OCI-LY1 (cell line): ENCODE measurements around the gene C15orf61.

Source experiments
- H2AFZ ChIP-seq: fragments of 200-600 bp; sonication (generic), shearing (Covaris generic); 2 replicates; pipeline ENCODE4 v1.6.0; 2014; ENCODE audit warnings: antibody characterized with exemption, mild to moderate bottlenecking, low read length
- H3F3A ChIP-seq: fragments of 200-600 bp; sonication (generic), shearing (Covaris generic); 2 replicates; pipeline ENCODE4 v1.6.0; 2014; ENCODE audit warnings: mild to moderate bottlenecking, antibody characterized with exemption, low read length, moderate library complexity; ENCODE audit not compliant: insufficient read depth
- H3K27ac ChIP-seq: fragments of 200-600 bp; sonication (generic); 2 replicates; pipeline ENCODE4 v1.5.1; 2014; ENCODE audit warnings: low read length, mixed run types, mild to moderate bottlenecking, low read depth; ENCODE audit not compliant: poor library complexity, severe bottlenecking
- H3K27me3 ChIP-seq: fragments of 200-600 bp; sonication (generic); 2 replicates; pipeline ENCODE4 v1.6.0; 2014; ENCODE audit warnings: antibody characterized with exemption, mild to moderate bottlenecking, low read length, moderate library complexity; ENCODE audit not compliant: insufficient read depth
- H3K36me3 ChIP-seq: fragments of 200-600 bp; sonication (generic); 2 replicates; pipeline ENCODE4 v1.6.1; 2014; ENCODE audit warnings: mild to moderate bottlenecking, antibody characterized with exemption, low read length, moderate library complexity, mixed read lengths; ENCODE audit not compliant: insufficient read depth
- H3K4me1 ChIP-seq: fragments of 200-600 bp; sonication (generic); 2 replicates; pipeline ENCODE4 v1.5.1; 2014; ENCODE audit warnings: mild to moderate bottlenecking, low read length, moderate library complexity; ENCODE audit not compliant: insufficient read depth, severe bottlenecking
- H3K4me2 ChIP-seq: fragments of 200-600 bp; sonication (generic), shearing (Covaris generic); 2 replicates; pipeline ENCODE4 v1.6.1; 2014; ENCODE audit warnings: low read length
- H3K4me3 ChIP-seq: fragments of 200-600 bp; sonication (generic); 2 replicates; pipeline ENCODE4 v1.5.1; 2014; ENCODE audit warnings: low read length, low read depth, mild to moderate bottlenecking, mixed read lengths; ENCODE audit not compliant: poor library complexity, severe bottlenecking
- H3K79me2 ChIP-seq: fragments of 200-600 bp; shearing (Covaris generic); 2 replicates; pipeline ENCODE4 v1.6.1; 2016; ENCODE audit warnings: mixed run types, low read length, mixed read lengths; ENCODE audit not compliant: insufficient read depth
- H3K9ac ChIP-seq: fragments of 200-600 bp; sonication (generic), shearing (Covaris generic); 2 replicates; pipeline ENCODE4 v1.6.1; 2014; ENCODE audit warnings: mild to moderate bottlenecking, low read length, mixed read lengths
- H3K9me2 ChIP-seq: fragments of 200-600 bp; sonication (generic), shearing (Covaris generic); 2 replicates; pipeline ENCODE4 v1.6.1; 2014; ENCODE audit warnings: low read depth, mild to moderate bottlenecking, low read length, mixed read lengths
- H3K9me3 ChIP-seq: fragments of 200-600 bp; shearing (Covaris generic); 2 replicates; pipeline ENCODE4 v1.6.1; 2014; ENCODE audit warnings: low read length, mixed read lengths
- H4K20me1 ChIP-seq: fragments of 200-600 bp; sonication (generic), shearing (Covaris generic); 2 replicates; pipeline ENCODE4 v1.6.0; 2016; ENCODE audit warnings: mild to moderate bottlenecking, low read length; ENCODE audit not compliant: insufficient read depth
- CTCF ChIP-seq: fragments of 200-600 bp; sonication (generic), shearing (Covaris generic); IDR thresholded peaks from 2 replicates; pipeline ENCODE4 v1.5.1; 2017; ENCODE audit warnings: mild to moderate bottlenecking, antibody characterized with exemption, low read length, moderate library complexity, mixed read lengths
- EZH2 ChIP-seq: fragments of 200-600 bp; sonication (generic), shearing (Covaris generic); IDR thresholded peaks from 2 replicates; pipeline ENCODE4 v1.8.0; 2017; ENCODE audit warnings: borderline replicate concordance, mixed run types, mild to moderate bottlenecking, antibody characterized with exemption, low read length, moderate library complexity, mixed read lengths

Gene C15orf61

GRCh38 chr15:67506775-67507747 is 13.9 kb upstream of the C15orf61 start:
- Histone ChIP-seq H3K4me3 (no peak overlapping the region), H3K36me3 (peaks cover 13% of the 10 kb centered on the region; the same call in 1 of the 2 replicates), H3K27ac (no peak overlapping the region), H3F3A (no peaks in the 10 kb centered on the region; the same call in 1 of the 2 replicates), H2AFZ (no peak overlapping the region), H3K4me2 (no peak overlapping the region), H3K4me1 (peaks cover 27% of the 10 kb centered on the region), H3K9ac (no peak overlapping the region), H3K27me3 (no peaks in the 10 kb centered on the region), H3K9me2 (no peaks in the 10 kb centered on the region), H4K20me1 (no peaks in the 10 kb centered on the region), H3K9me3 (no peaks in the 10 kb centered on the region), H3K79me2 (no peaks in the 10 kb centered on the region)
- no peak for TF ChIP-seq CTCF
- no peak for TF ChIP-seq EZH2

DNA sequence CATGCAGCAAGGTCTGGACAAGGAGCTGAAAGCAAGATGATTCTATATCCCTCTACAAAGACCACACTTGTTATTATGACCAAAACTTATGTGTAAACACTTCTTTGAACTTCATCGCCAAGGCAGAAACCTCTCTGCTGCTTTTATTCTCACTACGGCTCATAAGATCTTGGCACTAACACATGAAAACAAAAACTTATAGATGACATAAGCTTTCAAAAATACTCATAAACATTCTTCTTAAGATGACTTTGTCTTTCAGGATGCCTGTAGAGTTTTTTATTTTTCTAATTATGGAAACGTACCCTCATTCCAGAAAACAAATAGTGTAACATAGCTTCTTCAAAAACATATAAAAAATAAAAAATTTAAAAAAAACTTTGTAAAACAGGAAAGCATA is 12.5 kb upstream of the C15orf61 start:
- no peaks in the 10 kb centered on the region for H4K20me1 ChIP-seq
- TF ChIP-seq EZH2 (no peak), CTCF (no peak)
- H3K4me1 ChIP-seq = peaks cover 15% of the 10 kb centered on the region
- peaks cover 26% of the 10 kb centered on the region; the same call in 1 of the 2 replicates for H3K36me3 ChIP-seq
- H3K4me3 ChIP-seq = no peak overlapping the region
- H2AFZ ChIP-seq = no peak overlapping the region
- H3K9me3 ChIP-seq = no peaks in the 10 kb centered on the region
- no peak overlapping the region for H3K9ac ChIP-seq
- H3K79me2 ChIP-seq = no peaks in the 10 kb centered on the region
- no peaks in the 10 kb centered on the region for H3K27me3 ChIP-seq
- no peaks in the 10 kb centered on the region; the same call in 1 of the 2 replicates for H3F3A ChIP-seq
- no peaks in the 10 kb centered on the region for H3K9me2 ChIP-seq
- no peak overlapping the region for H3K27ac ChIP-seq
- H3K4me2 ChIP-seq = no peak overlapping the region

DNA sequence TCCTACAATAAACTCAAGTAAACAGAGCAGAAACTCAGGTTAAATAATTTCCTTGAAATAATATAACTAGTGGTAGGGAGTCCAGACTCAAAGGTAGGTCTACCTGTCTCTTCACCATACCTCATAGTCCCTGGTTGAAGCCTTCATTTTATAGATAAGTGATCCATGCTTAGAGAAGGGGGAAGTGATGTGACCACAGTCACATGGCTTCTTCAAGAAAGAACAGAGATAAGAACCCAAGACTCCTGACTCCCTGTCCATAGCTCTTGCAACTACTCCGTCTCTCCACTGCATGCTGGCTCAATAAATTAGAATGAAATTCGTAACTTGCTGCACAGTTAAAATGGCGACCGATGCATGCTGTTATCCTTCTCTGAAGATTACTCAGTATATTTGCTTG is 11.0 kb upstream of the C15orf61 start:
- H3K27ac ChIP-seq = no peak overlapping the region
- H3K27me3 ChIP-seq = no peaks in the 10 kb centered on the region
- no peak overlapping the region for H3K4me2 ChIP-seq
- no peak overlapping the region for H2AFZ ChIP-seq
- H3K9ac ChIP-seq = no peak overlapping the region
- TF ChIP-seq CTCF = no peak
- TF ChIP-seq EZH2 = no peak
- H3K9me3 ChIP-seq = no peaks in the 10 kb centered on the region
- no peak overlapping the region for H3K4me3 ChIP-seq
- H3K79me2 ChIP-seq = no peaks in the 10 kb centered on the region
- H3K4me1 ChIP-seq = peaks cover 15% of the 10 kb centered on the region
- H4K20me1 ChIP-seq = no peaks in the 10 kb centered on the region
- H3F3A ChIP-seq = no peaks in the 10 kb centered on the region; the same call in 1 of the 2 replicates
- no peaks in the 10 kb centered on the region for H3K9me2 ChIP-seq
- peaks cover 37% of the 10 kb centered on the region; the same call in 1 of the 2 replicates for H3K36me3 ChIP-seq
